NOMO-1 (cell line): ENCODE measurements around the gene TEX2.
"Not testable (repeated sequence)": the region's sequence is repeated elsewhere in the genome, so short reads cannot be mapped to it uniquely, and the experiment has no call there.

Experiments used
- DNase-seq, 2 experiments: peaks; one replicate each; lab custom pipeline; 2025; ENCODE audit not compliant: unreplicated experiment in 2 of 2; lab: John Stamatoyannopoulos, UW

The TEX2 gene

GRCh38 chr17:64216338-64217248 lies 46.5 kb downstream of the TEX2 start:
- DNase-seq = no peak

DNA sequence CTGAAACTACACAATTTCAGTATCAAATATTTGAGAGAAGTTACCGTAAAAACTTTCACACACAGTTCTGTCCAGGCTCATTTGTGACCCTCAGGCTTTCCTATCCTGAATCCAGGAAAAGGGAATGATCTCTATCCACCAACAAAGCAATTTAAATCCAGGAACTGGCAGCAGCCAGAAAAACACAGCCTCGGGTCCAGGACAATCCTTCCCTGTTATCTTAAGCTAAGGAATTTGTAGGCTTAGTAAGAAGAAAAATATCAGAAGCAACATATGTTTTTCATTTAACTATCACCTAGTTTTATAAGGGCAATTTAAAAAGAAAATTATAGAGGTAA lies 47.1 kb downstream of the TEX2 start:
- DNase-seq = no peak

- DNase-seq = no peak
These were observed 48.1 kb downstream of the TEX2 start for GRCh38 chr17:64214950-64215349.

- DNase-seq = no peak
These were observed 48.9 kb downstream of the TEX2 start for GRCh38 chr17:64213995-64214811.

GRCh38 chr17:64212122-64212521 lies 50.9 kb downstream of the TEX2 start:
- DNase-seq = no peak

GRCh38 chr17:64209983-64210382 lies 53.1 kb downstream of the TEX2 start:
- DNase-seq = no peak

- no peak for DNase-seq
These were observed 53.6 kb downstream of the TEX2 start for GRCh38 chr17:64209356-64209941.

DNA sequence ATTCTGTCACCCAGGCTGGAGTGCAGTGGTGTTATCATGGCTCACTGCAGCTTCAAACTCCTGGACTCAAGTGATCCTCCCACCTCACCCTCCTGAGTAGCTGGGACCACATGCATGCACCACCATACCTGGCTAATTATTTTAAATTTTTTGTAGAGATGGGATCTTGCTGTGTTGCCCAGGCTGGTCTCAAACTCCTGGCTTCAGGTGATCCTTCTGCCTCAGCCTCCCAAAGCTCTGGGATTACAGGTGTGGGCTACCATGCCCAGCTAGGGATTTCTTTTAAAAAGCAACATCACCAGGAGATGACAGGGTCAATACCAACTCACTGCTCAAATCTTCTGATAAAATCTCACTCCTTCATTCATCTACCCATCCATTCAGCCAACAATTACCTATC lies 54.4 kb downstream of the TEX2 start:
- not testable (repeated sequence) for DNase-seq

- no peak for DNase-seq
These were observed 57.3 kb downstream of the TEX2 start for GRCh38 chr17:64205804-64206203.

GRCh38 chr17:64203630-64204029 lies 59.4 kb downstream of the TEX2 start:
- no peak for DNase-seq

DNA sequence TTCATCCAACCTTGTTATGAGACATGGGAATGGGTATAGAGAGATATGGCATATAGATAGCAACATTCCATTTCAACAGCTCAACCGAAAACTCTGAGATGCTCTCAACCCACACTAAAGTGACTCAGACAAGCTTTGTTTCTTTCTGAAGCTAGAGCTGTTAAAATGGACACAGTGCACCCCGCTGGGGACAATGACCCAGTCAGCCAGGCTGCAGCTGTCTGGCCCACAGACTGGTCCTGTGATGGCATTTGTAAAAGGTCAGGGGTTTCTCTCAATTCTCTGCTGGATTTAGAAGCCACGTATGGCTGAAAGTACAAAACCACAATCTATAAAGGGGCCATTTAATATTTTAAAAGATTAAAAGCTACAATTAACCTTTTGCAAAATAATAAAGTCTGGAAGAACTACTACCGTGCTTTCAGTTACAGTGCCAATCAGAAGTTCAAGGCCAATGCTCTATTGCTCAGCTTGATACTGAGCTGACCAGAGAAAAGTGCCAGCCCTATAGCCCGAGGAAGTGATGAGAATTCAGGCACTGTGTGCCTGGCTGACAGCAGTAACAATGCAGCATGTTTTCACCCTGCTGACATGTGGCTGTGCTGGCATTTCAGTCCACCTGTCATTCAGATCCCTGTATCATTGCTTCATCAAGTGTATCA lies 60.2 kb downstream of the TEX2 start:
- DNase-seq = no peak

DNA sequence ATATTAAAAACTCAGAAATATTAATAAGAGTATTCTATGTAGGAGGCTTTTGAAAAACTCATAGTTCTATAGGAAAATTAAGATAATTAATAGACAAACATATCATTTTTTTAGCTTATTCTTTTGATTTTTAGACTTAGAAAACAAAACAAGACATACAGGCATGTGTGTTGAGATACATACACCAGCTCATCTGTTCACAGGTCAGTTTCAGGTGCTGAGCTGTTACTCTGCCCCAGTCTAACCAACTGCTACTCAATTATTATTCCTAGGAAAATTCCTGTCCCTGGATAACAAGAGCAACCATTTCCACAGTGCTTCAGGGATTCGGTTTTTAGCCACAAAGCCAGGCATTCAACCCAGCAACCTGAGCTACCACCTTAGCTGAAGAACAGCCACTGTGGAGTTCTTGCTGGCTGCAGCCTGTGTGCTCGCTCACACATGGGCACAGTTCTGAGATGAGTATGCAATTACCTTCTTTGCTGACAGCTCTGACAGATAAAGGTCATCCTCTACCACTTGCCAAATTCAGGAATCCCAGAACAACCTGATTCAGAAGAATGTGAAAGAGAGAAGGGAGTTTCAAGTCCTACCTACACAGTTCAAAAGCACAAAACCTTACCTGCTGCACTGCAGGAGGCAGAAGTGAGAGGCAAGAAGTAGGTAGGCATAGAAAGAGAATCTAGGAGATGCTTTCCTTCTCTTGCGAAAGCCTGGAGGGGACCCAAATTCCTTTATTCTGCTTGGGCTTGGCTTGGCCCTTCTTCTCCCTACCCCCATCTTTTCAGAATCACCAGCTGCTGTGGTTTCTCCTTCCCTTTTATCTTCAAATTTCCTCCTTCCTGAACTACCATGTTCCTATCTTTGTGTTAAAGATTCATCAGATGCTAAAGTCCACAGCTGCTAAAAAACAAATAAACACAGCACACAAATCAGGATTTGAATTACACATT lies 62.7 kb downstream of the TEX2 start:
- no peak for DNase-seq

- no peak for DNase-seq
These were observed 64.5 kb downstream of the TEX2 start for GRCh38 chr17:64198331-64199090.

DNA sequence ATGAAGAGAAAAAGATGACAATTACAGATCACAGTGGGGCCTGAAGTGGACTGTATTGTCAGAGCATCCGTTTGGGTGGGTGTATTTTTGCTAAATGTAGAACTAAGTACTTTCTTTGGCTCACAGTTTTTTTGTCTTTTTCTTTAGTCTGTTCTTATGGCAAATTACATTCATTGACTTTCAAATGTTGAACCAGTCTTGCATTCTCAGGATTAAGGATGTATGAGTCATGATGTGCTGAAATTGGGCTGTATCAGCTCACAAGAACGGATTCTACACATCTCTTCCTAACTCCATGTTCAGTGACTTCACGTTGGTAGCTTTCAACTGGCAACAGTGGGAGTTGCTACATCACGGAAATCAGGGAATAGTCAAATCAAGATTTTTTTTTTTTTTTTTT lies 66.5 kb downstream of the TEX2 start:
- no peak for DNase-seq

GRCh38 chr17:64193561-64193960 lies 69.5 kb downstream of the TEX2 start:
- no peak for DNase-seq

DNA sequence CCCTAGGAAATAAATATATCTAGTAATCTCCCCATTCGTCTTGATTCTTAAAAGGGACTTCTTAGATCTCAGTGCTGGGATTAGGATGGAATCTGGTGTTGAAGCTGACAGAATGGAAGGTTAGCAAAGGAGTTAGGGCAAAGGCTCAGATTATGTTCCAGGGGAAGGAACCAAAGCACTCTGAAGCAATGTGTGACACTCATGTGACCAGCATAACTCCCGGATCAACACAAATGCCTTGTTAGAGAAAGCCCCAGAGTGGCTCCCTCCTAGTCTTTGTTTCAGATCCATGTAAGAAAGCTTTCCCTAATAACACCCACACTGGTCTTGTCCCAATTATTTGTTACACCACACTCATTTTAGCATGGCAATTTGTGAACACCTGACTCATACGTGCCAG lies 70.5 kb downstream of the TEX2 start:
- no peak for DNase-seq

GRCh38 chr17:64190472-64190871 lies 72.6 kb downstream of the TEX2 start:
- DNase-seq = no peak

DNA sequence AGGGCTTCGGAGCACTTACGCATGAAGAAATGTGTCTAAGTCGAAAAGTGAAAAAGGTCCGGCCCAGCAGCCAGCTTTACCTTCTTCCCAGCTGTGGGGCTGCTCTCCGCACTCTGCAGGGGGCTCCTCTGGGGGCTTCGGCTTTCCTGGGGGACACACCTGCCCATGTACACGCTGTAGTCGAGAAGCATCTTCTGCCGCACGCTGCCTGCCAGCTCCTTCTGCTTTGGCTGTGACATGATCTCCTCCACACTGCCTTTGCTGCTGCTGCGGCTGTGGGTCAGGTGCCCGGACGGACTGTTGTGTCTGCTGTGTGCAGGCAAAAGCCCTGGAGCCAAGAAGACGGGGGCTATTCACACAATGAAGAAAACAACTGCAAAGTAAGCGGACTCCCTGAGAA lies 75.0 kb downstream of the TEX2 start:
- DNase-seq = no peak
